Brain microvascular endothelial cell (primary cell): ENCODE data around the gene CACNG1.

Source experiments
- DNase-seq: peaks from one replicate; pipeline ENCODE4 v3.0.0-alpha.2; 2020
- H3K27ac ChIP-seq: fragments of 250-450 bp; sonication (Bioruptor Pico); 2 replicates; pipeline ENCODE4 v1.5.1; 2020; ENCODE audit warnings: mild to moderate bottlenecking, moderate library complexity
- H3K27me3 ChIP-seq: fragments of 250-450 bp; sonication (Bioruptor Pico); replicated peaks from 2 replicates; pipeline ENCODE4 v1.5.1; 2020; ENCODE audit warnings: mild to moderate bottlenecking
- H3K36me3 ChIP-seq: fragments of 250-450 bp; sonication (Bioruptor Pico); replicated peaks from 2 replicates; pipeline ENCODE4 v1.5.1; 2020; ENCODE audit warnings: mild to moderate bottlenecking
- H3K4me3 ChIP-seq: 2 replicates; pipeline ENCODE4 v1.5.1; 2011; ENCODE audit warnings: low read depth, mild to moderate bottlenecking, control low read depth, low read length, moderate library complexity
- CTCF ChIP-seq: IDR thresholded peaks from 2 replicates; pipeline ENCODE4 v1.5.1; 2011; ENCODE audit warnings: low read depth, mild to moderate bottlenecking, moderate library complexity, low read length, control low read depth, inconsistent platforms; ENCODE audit errors: missing control alignments
- in situ Hi-C: cut with HindIII; loops from 2 replicates; pipeline ENCODE4 v1.10.0; 2017; ENCODE audit warnings: low sequenced_read_pairs, low pct_ligation_motif_present

The CACNG1 gene, protein sequence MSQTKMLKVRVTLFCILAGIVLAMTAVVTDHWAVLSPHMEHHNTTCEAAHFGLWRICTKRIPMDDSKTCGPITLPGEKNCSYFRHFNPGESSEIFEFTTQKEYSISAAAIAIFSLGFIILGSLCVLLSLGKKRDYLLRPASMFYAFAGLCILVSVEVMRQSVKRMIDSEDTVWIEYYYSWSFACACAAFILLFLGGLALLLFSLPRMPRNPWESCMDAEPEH

GRCh38 chr17:67044016-67044772 lies at the start of gene CACNG1:
Gene CACNG1 (plus strand): TSS chr17:67044554. CDS start chr17:67044661, 107 bp downstream.
- no peak for DNase-seq
- no peak for TF ChIP-seq CTCF
- H3K4me3 ChIP-seq, result no peak within 1 kb of the TSS
- no peaks in the 10 kb centered on the region for H3K27me3 ChIP-seq
- H3K36me3 ChIP-seq, result no peaks in the 10 kb centered on the region
- in situ Hi-C loops, result no loop called here
- no peak within 1 kb of the TSS for H3K27ac ChIP-seq

- no peaks in the 10 kb centered on the region for H3K36me3 ChIP-seq
- in situ Hi-C loops, result no loop called here
- no peak for DNase-seq
- no peak overlapping the region for H3K27ac ChIP-seq
- H3K4me3 ChIP-seq, result no peak overlapping the region
- TF ChIP-seq CTCF, result no peak
- no peaks in the 10 kb centered on the region for H3K27me3 ChIP-seq
These were observed 49.3 kb upstream of the CACNG1 start for GRCh38 chr17:66994930-66995535.

GRCh38 chr17:66995944-66996343 lies 48.4 kb upstream of the CACNG1 start:
- H3K27me3 ChIP-seq, result no peaks in the 10 kb centered on the region
- H3K36me3 ChIP-seq, result no peaks in the 10 kb centered on the region
- in situ Hi-C loops, result no loop called here
- TF ChIP-seq CTCF, result no peak
- no peak for DNase-seq
- H3K4me3 ChIP-seq, result no peak overlapping the region
- H3K27ac ChIP-seq, result no peak overlapping the region

- Histone ChIP-seq H3K36me3 (no peaks in the 10 kb centered on the region), H3K27me3 (no peaks in the 10 kb centered on the region), H3K4me3 (no peak overlapping the region), H3K27ac (no peak overlapping the region)
- in situ Hi-C loops, result no loop called here
- no peak for TF ChIP-seq CTCF
- DNase-seq, result no peak
These were observed 47.4 kb upstream of the CACNG1 start for GRCh38 chr17:66996926-66997325.

DNA sequence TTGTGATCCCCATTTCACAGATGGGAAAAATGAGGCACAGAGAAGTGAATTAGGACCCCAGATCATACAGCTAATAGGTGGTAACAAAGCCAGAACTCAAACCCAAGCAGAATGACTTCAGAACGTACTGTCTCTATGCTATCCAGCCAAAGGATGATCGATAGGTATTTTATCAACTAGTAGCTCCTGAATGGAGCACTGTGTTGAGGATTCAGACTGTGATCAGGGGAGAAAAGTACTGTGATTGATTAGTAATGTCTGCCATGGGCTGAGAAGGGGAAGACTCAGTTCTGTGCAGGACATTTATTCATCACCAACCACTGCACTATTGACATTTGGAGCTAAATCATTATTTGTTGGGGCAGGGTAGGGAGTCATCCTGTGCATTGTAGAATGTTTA lies 41.1 kb upstream of the CACNG1 start:
- Histone ChIP-seq H3K4me3 (no peak overlapping the region), H3K36me3 (no peaks in the 10 kb centered on the region), H3K27me3 (no peaks in the 10 kb centered on the region), H3K27ac (no peak overlapping the region)
- no peak for DNase-seq
- in situ Hi-C loops, result no loop called here
- no peak for TF ChIP-seq CTCF
